Stimulated activated naive B cell treated with anti-CD40 and anti-IgM and Interleukin-4, amounts not matched to agents 10 μg/mL and 1 μg/mL and 100 μg/mL, for 72 hours (primary cell): ENCODE measurements around the gene ZNF460.
A peak's percentile ranks its signal among the peaks of the same experiment; 100 is the strongest.

Experiments
- ATAC-seq, 2 donors: fragments of 150-1000 bp; cut with Tn5 transposase; replicated peaks; 2 replicates each; pipeline ENCODE4 v1.10.0; 2021; ENCODE audit warnings: moderate library complexity in 1 of 2
- DNase-seq: peaks from one replicate; pipeline ENCODE4 v3.0.0; 2021
- H3K27ac Mint-ChIP-seq: one replicate; pipeline ENCODE4 v1.8.0; 2022; ENCODE audit warnings: mild to moderate bottlenecking, mixed read lengths
- H3K27me3 Mint-ChIP-seq, 2 donors: one replicate each; pipeline ENCODE4 v1.8.0; 2022; ENCODE audit warnings: mixed read lengths in 2 of 2
- H3K36me3 Mint-ChIP-seq, 2 donors: one replicate each; pipeline ENCODE4 v1.8.0; 2022; ENCODE audit warnings: mixed read lengths in 2 of 2, mild to moderate bottlenecking in 1 of 2
- H3K4me1 Mint-ChIP-seq, 2 donors: one replicate each; pipeline ENCODE4 v1.8.0; 2022; ENCODE audit warnings: mixed read lengths in 2 of 2, mild to moderate bottlenecking in 1 of 2
- H3K4me3 Mint-ChIP-seq, 2 donors: one replicate each; pipeline ENCODE4 v1.8.0; 2022; ENCODE audit warnings: mild to moderate bottlenecking in 2 of 2, mixed read lengths in 2 of 2, moderate library complexity in 1 of 2
- H3K9me3 Mint-ChIP-seq, 2 donors: one replicate each; pipeline ENCODE4 v1.8.0; 2022; ENCODE audit warnings: mixed read lengths in 2 of 2, mild to moderate bottlenecking in 1 of 2

The ZNF460 gene

DNA sequence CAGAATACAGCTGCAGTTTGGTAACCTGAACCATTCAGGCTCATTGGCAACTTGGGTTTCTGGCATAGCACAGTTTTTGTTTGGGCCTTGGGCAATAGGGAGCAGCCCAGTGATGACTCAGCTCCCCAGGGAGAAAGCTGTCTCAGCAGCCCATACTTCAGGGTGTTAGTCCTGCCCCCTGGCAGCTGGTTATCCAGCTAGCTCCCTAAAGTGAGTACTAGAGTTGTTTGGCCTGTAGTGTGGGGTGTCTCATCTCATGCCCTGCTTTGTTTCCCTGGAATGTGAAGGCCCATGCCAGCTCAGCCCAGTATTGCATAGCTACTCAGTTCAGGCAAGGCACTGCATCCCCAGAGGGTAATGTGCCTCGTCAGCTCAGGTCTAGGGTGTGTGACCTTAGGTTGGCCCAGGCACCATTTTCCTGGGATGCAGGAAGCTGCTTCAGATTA lies 21.8 kb downstream of the ZNF460 start:
- DNase-seq (no peak), ATAC-seq (peak; percentile 36 to 46)
- Mint-ChIP-seq H3K36me3 (peaks cover 42 to 56% of the 10 kb centered on the region in 2 donors), H3K9me3 (no peaks in the 10 kb centered on the region), H3K4me3 (no peak overlapping the region), H3K27ac (peak overlapping the region; percentile 73), H3K4me1 (peaks cover 14 to 52% of the 10 kb centered on the region in 2 donors), H3K27me3 (no peaks in the 10 kb centered on the region)

GRCh38 chr19:57302727-57303401 lies 22.6 kb downstream of the ZNF460 start:
- peak overlapping the region; percentile 73 for H3K27ac Mint-ChIP-seq
- no peaks in the 10 kb centered on the region for H3K9me3 Mint-ChIP-seq
- no peak for DNase-seq
- H3K4me1 Mint-ChIP-seq, result peaks cover 14 to 44% of the 10 kb centered on the region in 2 donors
- peaks cover 35 to 50% of the 10 kb centered on the region in 2 donors for H3K36me3 Mint-ChIP-seq
- ATAC-seq, result no peak
- no peaks in the 10 kb centered on the region for H3K27me3 Mint-ChIP-seq
- H3K4me3 Mint-ChIP-seq, result no peak overlapping the region

DNA sequence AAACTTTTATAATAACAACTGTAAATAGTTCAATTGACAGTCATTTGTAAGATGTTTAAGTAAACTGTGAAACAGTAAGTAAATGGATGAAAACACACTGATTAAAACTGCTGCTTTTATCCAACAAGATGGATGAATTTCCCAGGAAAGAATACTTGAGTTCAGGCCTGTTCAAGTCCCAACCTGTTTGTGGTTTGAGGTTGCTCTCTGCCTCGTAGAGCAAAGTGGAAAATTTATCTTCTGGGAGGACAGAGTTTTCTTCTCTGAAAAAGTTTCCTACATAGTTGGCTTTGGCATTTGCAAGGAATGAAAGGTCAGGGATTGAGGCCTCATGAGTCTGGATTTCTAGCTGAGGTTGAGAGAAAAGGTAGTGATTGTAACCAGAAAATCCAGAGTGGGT lies 24.8 kb downstream of the ZNF460 start:
- Mint-ChIP-seq H3K4me3 (no peak overlapping the region), H3K27me3 (no peaks in the 10 kb centered on the region), H3K4me1 (peaks cover 14 to 34% of the 10 kb centered on the region in 2 donors), H3K27ac (no peak overlapping the region), H3K9me3 (peaks cover 2 to 4% of the 10 kb centered on the region in 2 donors), H3K36me3 (peaks cover 20 to 39% of the 10 kb centered on the region in 2 donors)
- DNase-seq (no peak), ATAC-seq (no peak)

DNA sequence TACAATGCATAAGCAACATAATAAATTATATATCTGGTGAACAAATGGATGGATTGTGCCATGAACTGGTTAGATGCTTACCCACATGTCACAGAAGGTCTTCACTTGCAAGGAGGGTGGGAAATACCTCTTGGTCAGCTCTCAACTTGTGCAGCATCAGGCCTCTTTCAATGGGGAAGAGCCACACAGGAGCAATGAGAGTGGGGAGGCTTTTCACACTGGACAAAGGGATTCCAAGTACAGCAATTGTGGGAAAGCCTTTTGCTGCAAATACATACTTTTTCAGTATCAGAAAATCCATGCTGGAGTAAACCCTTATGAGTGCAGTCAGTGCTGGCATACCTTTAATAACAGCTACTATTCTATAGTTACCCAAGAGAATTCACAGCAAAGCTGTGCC lies 28.2 kb downstream of the ZNF460 start:
- Mint-ChIP-seq H3K9me3 (peaks cover 2 to 4% of the 10 kb centered on the region in 2 donors), H3K36me3 (peaks cover 4 to 15% of the 10 kb centered on the region in 2 donors), H3K27me3 (peaks cover 0 to 4% of the 10 kb centered on the region in 2 donors), H3K4me1 (peaks cover 3 to 9% of the 10 kb centered on the region in 2 donors), H3K4me3 (no peak overlapping the region), H3K27ac (no peak overlapping the region)
- DNase-seq (no peak), ATAC-seq (no peak)

- Mint-ChIP-seq H3K36me3 (peaks cover 5 to 9% of the 10 kb centered on the region in 2 donors), H3K27me3 (peaks cover 17 to 27% of the 10 kb centered on the region in 2 donors), H3K27ac (no peak overlapping the region), H3K4me3 (no peak overlapping the region), H3K9me3 (peaks cover 4 to 8% of the 10 kb centered on the region in 2 donors), H3K4me1 (peaks cover 1 to 4% of the 10 kb centered on the region in 2 donors)
- no peak for DNase-seq
- ATAC-seq, result no peak
These were observed 30.5 kb downstream of the ZNF460 start for GRCh38 chr19:57310792-57311191.

- Mint-ChIP-seq H3K9me3 (peaks cover 7 to 8% of the 10 kb centered on the region in 2 donors), H3K27me3 (peaks cover 35 to 51% of the 10 kb centered on the region in 2 donors)
These were observed 33.9 kb downstream of the ZNF460 start for GRCh38 chr19:57314146-57314545.

DNA sequence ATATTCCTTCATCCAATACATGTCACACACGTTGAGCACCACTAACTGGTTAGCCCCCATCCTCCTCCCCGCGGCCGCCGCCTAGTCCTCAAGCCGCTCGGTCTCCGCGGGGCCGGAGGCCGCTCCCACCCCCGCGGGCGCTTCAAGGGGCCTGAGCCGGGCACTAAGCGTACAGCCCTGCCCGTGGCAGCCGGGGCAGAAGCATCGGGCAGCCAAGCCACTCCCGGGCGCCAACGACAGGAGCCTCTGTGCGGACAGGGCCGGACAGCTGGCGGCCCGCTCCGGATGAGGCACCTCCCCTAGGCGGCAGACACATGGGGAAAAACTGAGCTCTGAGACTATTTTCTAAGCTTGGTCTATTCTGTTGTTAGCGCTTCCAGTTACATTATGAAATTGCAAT lies 37.2 kb downstream of the ZNF460 start:
- peaks cover 16 to 31% of the 10 kb centered on the region in 2 donors for H3K4me1 Mint-ChIP-seq
- no peak for DNase-seq
- peaks cover 4 to 5% of the 10 kb centered on the region in 2 donors for H3K9me3 Mint-ChIP-seq
- H3K4me3 Mint-ChIP-seq, result no peak overlapping the region
- H3K36me3 Mint-ChIP-seq, result peaks cover 7% of the 10 kb centered on the region in 2 donors
- ATAC-seq, result no peak
- H3K27ac Mint-ChIP-seq, result no peak overlapping the region
- peaks cover 35 to 51% of the 10 kb centered on the region in 2 donors for H3K27me3 Mint-ChIP-seq

More at GRCh38 chr19:57314146-57314545, 33.9 kb downstream of the ZNF460 start:
- Mint-ChIP-seq H3K27ac (no peak overlapping the region), H3K4me1 (peaks cover 6 to 7% of the 10 kb centered on the region in 2 donors), H3K36me3 (peaks cover 4 to 5% of the 10 kb centered on the region in 2 donors), H3K4me3 (no peak overlapping the region)
- no peak for ATAC-seq
- no peak for DNase-seq

DNA sequence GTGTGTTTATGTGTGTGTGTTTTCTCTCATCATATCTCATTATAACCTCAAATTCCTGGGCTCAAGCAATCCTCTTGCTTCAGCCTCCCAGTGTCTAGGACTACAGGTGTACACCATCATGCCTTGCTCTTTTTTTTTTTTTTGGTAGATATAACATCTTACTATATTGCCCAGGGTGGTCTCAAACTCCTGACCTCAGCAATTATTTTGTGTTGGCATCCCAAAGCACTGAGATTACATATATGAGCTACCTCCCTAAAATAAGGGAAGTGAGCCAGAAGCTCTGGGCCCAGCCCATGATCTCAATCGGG lies 39.5 kb downstream of the ZNF460 start:
- H3K27me3 Mint-ChIP-seq, result peaks cover 28 to 33% of the 10 kb centered on the region in 2 donors
- peaks cover 0 to 3% of the 10 kb centered on the region in 2 donors for H3K9me3 Mint-ChIP-seq
- DNase-seq, result no peak
- peak overlapping the region; percentile 99 for H3K27ac Mint-ChIP-seq
- H3K4me1 Mint-ChIP-seq, result peaks cover 20 to 36% of the 10 kb centered on the region in 2 donors
- H3K36me3 Mint-ChIP-seq, result peaks cover 14 to 28% of the 10 kb centered on the region in 2 donors
- peak; percentile 4 to 58 for ATAC-seq
- H3K4me3 Mint-ChIP-seq, result peak overlapping the region; percentile 95

DNA sequence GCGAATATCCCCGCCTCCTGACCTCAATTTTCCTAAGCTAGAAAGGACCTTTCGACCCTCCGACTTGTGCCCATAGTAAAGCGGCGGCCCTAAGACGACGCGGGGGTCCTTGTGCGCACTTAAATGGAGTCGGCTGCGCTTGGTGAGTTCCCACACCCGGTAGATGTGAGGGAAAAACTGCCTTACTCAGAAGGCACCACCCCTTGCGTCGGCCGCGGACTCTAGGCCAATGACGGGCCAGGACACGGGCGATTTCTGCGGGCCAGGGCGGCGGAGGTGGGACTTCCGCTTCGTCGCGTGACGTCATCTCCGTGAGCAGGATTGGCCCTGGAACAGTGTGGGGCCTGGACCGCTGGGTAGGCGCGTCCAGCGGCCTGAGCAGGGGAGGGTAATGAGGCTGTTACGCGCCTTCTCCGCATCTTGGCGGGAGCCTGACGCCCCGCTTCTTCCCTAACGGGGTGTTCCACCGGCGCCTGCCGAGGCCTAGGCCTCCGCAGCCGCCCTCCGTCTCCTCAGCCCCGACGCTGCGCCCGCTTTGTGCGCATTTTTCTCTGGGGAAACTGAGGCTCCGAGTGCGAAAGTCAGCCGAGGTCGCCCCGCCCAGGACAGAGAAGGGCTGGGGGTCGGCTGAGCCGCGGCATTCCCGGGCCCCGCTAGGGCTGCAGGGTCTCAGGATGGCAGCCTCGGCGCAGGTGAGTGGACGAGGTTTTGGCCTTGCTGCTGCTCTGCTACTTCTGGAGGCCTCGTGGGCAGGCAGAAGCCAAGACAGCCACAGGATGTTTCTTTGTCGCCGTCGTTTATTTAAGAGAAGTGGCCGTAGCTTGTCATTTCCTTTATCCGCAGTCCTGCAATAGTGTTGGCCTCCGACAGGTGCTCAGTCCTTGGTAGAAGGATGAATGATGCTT lies 40.1 kb downstream of the ZNF460 start, which contains the start of gene ZNF543:
Gene ZNF543, plus strand, starts transcription at position 293 of the 905 bp plus-strand sequence. Its CDS starts 382 bp downstream, at position 675.
- peaks cover 22 to 27% of the 10 kb centered on the region in 2 donors for H3K27me3 Mint-ChIP-seq
- peaks cover 20 to 36% of the 10 kb centered on the region in 2 donors for H3K4me1 Mint-ChIP-seq
- H3K4me3 Mint-ChIP-seq, result peak within 1 kb of the TSS; percentile 95
- peaks cover 0 to 3% of the 10 kb centered on the region in 2 donors for H3K9me3 Mint-ChIP-seq
- ATAC-seq, result peak; percentile 97 to 98
- H3K27ac Mint-ChIP-seq, result peak within 1 kb of the TSS; percentile 99
- peaks cover 18 to 33% of the 10 kb centered on the region in 2 donors for H3K36me3 Mint-ChIP-seq
- DNase-seq, result peak; percentile 92

DNA sequence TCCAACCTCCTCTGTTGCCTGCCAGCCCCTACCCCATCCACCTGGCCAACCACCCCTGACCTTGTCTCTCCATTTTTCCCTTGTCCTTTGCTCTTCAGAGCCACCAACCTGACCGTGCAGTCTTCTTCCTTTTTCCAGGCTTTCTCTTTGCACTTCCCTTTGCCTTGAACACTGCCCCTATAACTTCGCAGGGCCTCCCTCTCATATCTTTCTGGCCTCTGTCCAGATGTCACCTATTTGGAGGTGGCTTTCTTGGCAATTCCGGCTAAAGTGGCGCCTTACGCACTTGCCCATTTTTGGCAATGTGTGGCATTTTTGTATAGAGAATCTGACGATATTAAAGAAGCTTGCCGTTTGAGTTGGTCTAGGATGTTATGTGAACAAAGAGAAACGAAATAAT lies 40.8 kb downstream of the ZNF460 start:
- no peak for ATAC-seq
- Mint-ChIP-seq H3K27ac (peak overlapping the region; percentile 99), H3K36me3 (peaks cover 25 to 40% of the 10 kb centered on the region in 2 donors)

GRCh38 chr19:57321751-57322150 lies 41.5 kb downstream of the ZNF460 start:
- Mint-ChIP-seq H3K4me1 (peaks cover 22 to 36% of the 10 kb centered on the region in 2 donors), H3K4me3 (peak overlapping the region; percentile 95), H3K27ac (no peak overlapping the region), H3K27me3 (peaks cover 11 to 14% of the 10 kb centered on the region in 2 donors), H3K36me3 (peaks cover 30 to 47% of the 10 kb centered on the region in 2 donors), H3K9me3 (peaks cover 0 to 1% of the 10 kb centered on the region in 2 donors)
- DNase-seq, result no peak
- ATAC-seq, result no peak

More for the DNA sequence above, 40.8 kb downstream of the ZNF460 start:
- H3K4me1 Mint-ChIP-seq, result peaks cover 20 to 36% of the 10 kb centered on the region in 2 donors
- peaks cover 0 to 2% of the 10 kb centered on the region in 2 donors for H3K9me3 Mint-ChIP-seq
- peaks cover 15 to 20% of the 10 kb centered on the region in 2 donors for H3K27me3 Mint-ChIP-seq
- peak overlapping the region; percentile 95 for H3K4me3 Mint-ChIP-seq
- DNase-seq, result no peak

DNA sequence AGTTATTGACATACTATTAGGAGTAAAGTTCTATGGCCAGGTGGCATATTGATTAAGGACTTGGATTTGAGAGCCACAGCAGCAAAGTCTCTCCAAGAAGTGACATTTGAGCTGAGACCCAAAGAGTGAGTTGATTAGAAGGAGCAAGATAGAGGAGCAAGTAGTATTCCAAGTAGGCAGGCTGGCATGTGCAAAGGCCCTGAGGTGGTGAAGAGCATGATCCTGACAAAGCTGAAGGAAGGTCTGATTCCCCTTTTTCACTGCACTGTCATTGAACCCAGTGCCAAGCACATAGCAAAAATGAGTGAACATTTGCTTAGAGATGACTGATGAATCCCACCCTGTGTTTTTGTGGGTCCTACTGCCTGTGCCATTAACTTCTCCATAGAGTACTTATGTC lies 44.7 kb downstream of the ZNF460 start:
- peaks cover 7 to 10% of the 10 kb centered on the region in 2 donors for H3K9me3 Mint-ChIP-seq

DNA sequence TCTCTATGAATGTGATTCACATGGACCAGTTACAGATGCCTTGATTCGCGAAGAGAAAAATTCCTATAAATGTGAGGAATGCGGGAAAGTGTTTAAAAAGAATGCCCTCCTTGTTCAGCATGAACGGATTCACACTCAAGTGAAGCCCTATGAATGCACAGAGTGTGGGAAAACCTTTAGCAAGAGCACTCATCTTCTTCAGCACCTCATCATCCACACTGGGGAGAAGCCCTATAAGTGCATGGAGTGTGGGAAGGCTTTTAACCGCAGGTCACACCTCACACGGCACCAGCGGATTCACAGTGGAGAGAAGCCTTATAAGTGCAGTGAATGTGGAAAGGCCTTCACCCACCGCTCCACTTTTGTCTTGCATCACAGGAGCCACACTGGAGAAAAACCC lies 47.7 kb downstream of the ZNF460 start:
- H3K36me3 Mint-ChIP-seq, result peaks cover 71 to 89% of the 10 kb centered on the region in 2 donors
- H3K9me3 Mint-ChIP-seq, result peaks cover 7 to 10% of the 10 kb centered on the region in 2 donors
- H3K4me3 Mint-ChIP-seq, result no peak overlapping the region
- DNase-seq, result no peak
- H3K4me1 Mint-ChIP-seq, result peaks cover 0 to 2% of the 10 kb centered on the region in 2 donors
- no peaks in the 10 kb centered on the region for H3K27me3 Mint-ChIP-seq
- ATAC-seq, result no peak
- H3K27ac Mint-ChIP-seq, result no peak overlapping the region

More for the DNA sequence above, 44.7 kb downstream of the ZNF460 start:
- no peaks in the 10 kb centered on the region for H3K27me3 Mint-ChIP-seq
- ATAC-seq (no peak), DNase-seq (no peak)
- H3K36me3 Mint-ChIP-seq, result peaks cover 61 to 79% of the 10 kb centered on the region in 2 donors
- no peak overlapping the region for H3K4me3 Mint-ChIP-seq
- no peak overlapping the region for H3K27ac Mint-ChIP-seq
- peaks cover 15 to 24% of the 10 kb centered on the region in 2 donors for H3K4me1 Mint-ChIP-seq

GRCh38 chr19:57334191-57334590 lies 53.9 kb downstream of the ZNF460 start:
- H3K9me3 Mint-ChIP-seq, result peaks cover 0 to under 1% of the 10 kb centered on the region in 2 donors

More at GRCh38 chr19:57334191-57334590, 53.9 kb downstream of the ZNF460 start:
- Mint-ChIP-seq H3K36me3 (peaks cover 36 to 59% of the 10 kb centered on the region in 2 donors), H3K27me3 (no peaks in the 10 kb centered on the region), H3K4me3 (no peak overlapping the region), H3K4me1 (no peaks in the 10 kb centered on the region), H3K27ac (no peak overlapping the region)
- no peak for DNase-seq
- no peak for ATAC-seq
